ENCODE measurements around the gene M6PR.

DNA sequence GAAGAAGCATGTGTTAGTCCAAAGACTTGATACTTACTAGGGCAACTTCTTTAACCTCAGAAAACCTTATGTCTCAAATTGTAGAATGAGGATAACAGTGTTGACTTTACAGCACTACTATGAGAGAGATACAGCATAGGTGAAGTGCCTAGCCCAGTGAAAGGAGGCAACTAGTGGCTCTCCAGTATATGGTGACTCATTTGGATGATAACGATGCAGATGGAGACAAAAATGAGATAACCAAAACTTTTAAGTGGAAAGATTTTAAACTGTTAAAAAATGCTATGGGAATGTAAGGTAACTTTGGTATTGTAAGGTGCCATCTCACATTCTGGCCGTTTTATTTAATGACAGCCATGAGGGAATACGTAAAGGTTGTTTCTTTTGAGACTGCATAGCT, 32.4 kb downstream of the M6PR start:
- TF ChIP-seq, protein P1, sequence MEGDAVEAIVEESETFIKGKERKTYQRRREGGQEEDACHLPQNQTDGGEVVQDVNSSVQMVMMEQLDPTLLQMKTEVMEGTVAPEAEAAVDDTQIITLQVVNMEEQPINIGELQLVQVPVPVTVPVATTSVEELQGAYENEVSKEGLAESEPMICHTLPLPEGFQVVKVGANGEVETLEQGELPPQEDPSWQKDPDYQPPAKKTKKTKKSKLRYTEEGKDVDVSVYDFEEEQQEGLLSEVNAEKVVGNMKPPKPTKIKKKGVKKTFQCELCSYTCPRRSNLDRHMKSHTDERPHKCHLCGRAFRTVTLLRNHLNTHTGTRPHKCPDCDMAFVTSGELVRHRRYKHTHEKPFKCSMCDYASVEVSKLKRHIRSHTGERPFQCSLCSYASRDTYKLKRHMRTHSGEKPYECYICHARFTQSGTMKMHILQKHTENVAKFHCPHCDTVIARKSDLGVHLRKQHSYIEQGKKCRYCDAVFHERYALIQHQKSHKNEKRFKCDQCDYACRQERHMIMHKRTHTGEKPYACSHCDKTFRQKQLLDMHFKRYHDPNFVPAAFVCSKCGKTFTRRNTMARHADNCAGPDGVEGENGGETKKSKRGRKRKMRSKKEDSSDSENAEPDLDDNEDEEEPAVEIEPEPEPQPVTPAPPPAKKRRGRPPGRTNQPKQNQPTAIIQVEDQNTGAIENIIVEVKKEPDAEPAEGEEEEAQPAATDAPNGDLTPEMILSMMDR (IDR thresholded peaks at IDR 0.05), result no peak
- TF ChIP-seq POLR2A (IDR thresholded peaks at IDR 0.05), result no peak
